GM19397 (cell line): ENCODE results near the gene PRKAG1.

Experiments used
- ATAC-seq: cut with Tn5 transposase; IDR thresholded peaks from one replicate; pipeline ENCODE4 v1.9.1; 2021; ENCODE audit warnings: mild to moderate bottlenecking, moderate library complexity; ENCODE audit not compliant: unreplicated experiment

The PRKAG1 gene

GRCh38 chr12:49032679-49033447 is 14.3 kb upstream of the PRKAG1 start:
- no peak for ATAC-seq

- no peak for ATAC-seq
These were observed 13.7 kb upstream of the PRKAG1 start for GRCh38 chr12:49032276-49032675.

- ATAC-seq = no peak
These were observed 13.1 kb upstream of the PRKAG1 start for GRCh38 chr12:49031573-49032161.

GRCh38 chr12:49030714-49031572 is 12.4 kb upstream of the PRKAG1 start:
- no peak for ATAC-seq

- ATAC-seq = no peak
These were observed 11.5 kb upstream of the PRKAG1 start for GRCh38 chr12:49030119-49030518.

GRCh38 chr12:49028666-49029275 is 10.2 kb upstream of the PRKAG1 start:
- no peak for ATAC-seq

GRCh38 chr12:49027846-49028555 is 9.4 kb upstream of the PRKAG1 start:
- no peak for ATAC-seq

- no peak for ATAC-seq
These were observed 8.3 kb upstream of the PRKAG1 start for GRCh38 chr12:49026678-49027480.

GRCh38 chr12:49026101-49026500 is 7.5 kb upstream of the PRKAG1 start:
- ATAC-seq = no peak

GRCh38 chr12:49025463-49025862 is 6.9 kb upstream of the PRKAG1 start:
- no peak for ATAC-seq

- no peak for ATAC-seq
These were observed 6.0 kb upstream of the PRKAG1 start for GRCh38 chr12:49024543-49024942.

- no peak for ATAC-seq
These were observed 5.2 kb upstream of the PRKAG1 start for GRCh38 chr12:49023812-49024211.

GRCh38 chr12:49022558-49023178 is 4.1 kb upstream of the PRKAG1 start:
- ATAC-seq = no peak

- no peak for ATAC-seq
These were observed 2.8 kb upstream of the PRKAG1 start for GRCh38 chr12:49021292-49021915.

- ATAC-seq = no peak
These were observed 1.9 kb upstream of the PRKAG1 start for GRCh38 chr12:49020441-49020840.

- ATAC-seq = no peak
These were observed 1.1 kb upstream of the PRKAG1 start for GRCh38 chr12:49019443-49020324.

GRCh38 chr12:49019120-49019430 is 499 bp upstream of the PRKAG1 start:
- no peak for ATAC-seq

GRCh38 chr12:49017891-49018260 is 700 bp downstream of the PRKAG1 start:
- no peak for ATAC-seq
